SK-N-SH treated with all-trans-retinoic acid at 6 μM for 48 hours (cell line): ENCODE measurements around the gene LYRM4.

ENCODE experiments used
- ATAC-seq: fragments of 200-7000 bp; cut with Tn5 transposase; 3 replicates; pipeline ENCODE4 v1.9.1; 2020; ENCODE audit warnings: mild to moderate bottlenecking, moderate library complexity
- ARNTL ChIP-seq: fragments of 450-650 bp; formaldehyde crosslinking; IDR thresholded peaks from 2 replicates; pipeline ENCODE4 v1.5.0; 2020; ENCODE audit warnings: low read depth, mild to moderate bottlenecking, moderate library complexity, borderline replicate concordance
- CREB5 ChIP-seq: fragments of 250-450 bp; sonication (Bioruptor Pico); IDR thresholded peaks from 2 replicates; pipeline ENCODE4 v1.5.1; 2020; ENCODE audit warnings: low read depth, mild to moderate bottlenecking, moderate library complexity
- CSDC2 ChIP-seq: fragments of 250-450 bp; sonication (Bioruptor Pico); IDR thresholded peaks from 2 replicates; pipeline ENCODE4 v1.5.0; 2020; ENCODE audit warnings: mild to moderate bottlenecking, moderate library complexity
- CSRNP3 ChIP-seq: fragments of 250-450 bp; sonication (Bioruptor Pico); IDR thresholded peaks from 2 replicates; pipeline ENCODE4 v1.5.1; 2021; ENCODE audit warnings: mild to moderate bottlenecking, moderate library complexity
- ESRRG ChIP-seq: fragments of 250-450 bp; sonication (Bioruptor Pico); IDR thresholded peaks from 2 replicates; pipeline ENCODE4 v1.6.1; 2021; ENCODE audit warnings: mild to moderate bottlenecking
- GLIS3 ChIP-seq: fragments of 250-450 bp; sonication (Bioruptor Pico); IDR thresholded peaks from 2 replicates; pipeline ENCODE4 v1.5.0; 2020; ENCODE audit warnings: mild to moderate bottlenecking, moderate library complexity
- ISL1 ChIP-seq: fragments of 250-450 bp; sonication (Bioruptor Pico); IDR thresholded peaks from 2 replicates; pipeline ENCODE4 v2.1.2; 2022; ENCODE audit warnings: mild to moderate bottlenecking, moderate library complexity
- OSR1 ChIP-seq: fragments of 250-450 bp; sonication (Bioruptor Pico); IDR thresholded peaks from 2 replicates; pipeline ENCODE4 v1.8.0; 2022; ENCODE audit warnings: moderate library complexity, mild to moderate bottlenecking, inconsistent platforms
- PATZ1 ChIP-seq: fragments of 250-450 bp; sonication (Bioruptor Pico); IDR thresholded peaks from 2 replicates; pipeline ENCODE4 v1.8.0; 2020; ENCODE audit warnings: mild to moderate bottlenecking, moderate library complexity, borderline replicate concordance
- POU6F1 ChIP-seq: fragments of 250-450 bp; sonication (Bioruptor Pico); IDR thresholded peaks from 2 replicates; pipeline ENCODE4 v1.8.0; 2021; ENCODE audit warnings: low read depth, mild to moderate bottlenecking, moderate library complexity, borderline replicate concordance
- PPARA ChIP-seq: fragments of 250-450 bp; sonication (Bioruptor Pico); IDR thresholded peaks from 2 replicates; pipeline ENCODE4 v1.5.0; 2020; ENCODE audit warnings: mild to moderate bottlenecking, borderline replicate concordance
- RARB ChIP-seq: fragments of 250-450 bp; sonication (Bioruptor Pico); IDR thresholded peaks from 2 replicates; pipeline ENCODE4 v1.8.0; 2021; ENCODE audit warnings: mild to moderate bottlenecking, moderate library complexity
- SNAI2 ChIP-seq: fragments of 250-450 bp; sonication (Bioruptor Pico); IDR thresholded peaks from 2 replicates; pipeline ENCODE4 v1.5.0; 2020; ENCODE audit warnings: mild to moderate bottlenecking, moderate library complexity
- TCF4 ChIP-seq: fragments of 250-450 bp; sonication (Bioruptor Pico); IDR thresholded peaks from 2 replicates; pipeline ENCODE4 v1.8.0; 2021; ENCODE audit warnings: mild to moderate bottlenecking, moderate library complexity, borderline replicate concordance
- TOX ChIP-seq: fragments of 250-450 bp; sonication (Bioruptor Pico); IDR thresholded peaks from 2 replicates; pipeline ENCODE4 v1.8.0; 2021; ENCODE audit warnings: mild to moderate bottlenecking, moderate library complexity, borderline replicate concordance
- TSHZ2 ChIP-seq: fragments of 250-450 bp; sonication (Bioruptor Pico); IDR thresholded peaks from 2 replicates; pipeline ENCODE4 v1.5.0; 2020; ENCODE audit warnings: mild to moderate bottlenecking, moderate library complexity
- ZFP3 ChIP-seq: fragments of 250-450 bp; sonication (Bioruptor Pico); IDR thresholded peaks from 2 replicates; pipeline ENCODE4 v1.5.0; 2020; ENCODE audit warnings: mild to moderate bottlenecking, moderate library complexity
- ZFP30 ChIP-seq: fragments of 450-650 bp; formaldehyde crosslinking; IDR thresholded peaks from 2 replicates; pipeline ENCODE4 v1.5.0; 2022; ENCODE audit warnings: mild to moderate bottlenecking, moderate library complexity
- ZNF70 ChIP-seq: fragments of 450-650 bp; formaldehyde crosslinking; IDR thresholded peaks from 2 replicates; pipeline ENCODE4 v1.5.0; 2020; ENCODE audit warnings: mild to moderate bottlenecking, moderate library complexity
- ZNF8 ChIP-seq: fragments of 450-650 bp; formaldehyde crosslinking; IDR thresholded peaks from 2 replicates; pipeline ENCODE4 v1.5.0; 2020; ENCODE audit warnings: mild to moderate bottlenecking, moderate library complexity

The LYRM4 gene

GRCh38 chr6:5158180-5158579 is 102.6 kb downstream of the LYRM4 start:
- no peak for ATAC-seq
- TF ChIP-seq TCF4 (CRISPR knock-in tag) = no peak

GRCh38 chr6:5157621-5158138 is 103.1 kb downstream of the LYRM4 start:
- no peak for ATAC-seq
- no peak for TF ChIP-seq OSR1 (CRISPR knock-in tag)

GRCh38 chr6:5156627-5157026 is 104.1 kb downstream of the LYRM4 start:
- TF ChIP-seq RARB (CRISPR knock-in tag) = no peak
- no peak for TF ChIP-seq ZNF8 (CRISPR knock-in tag)
- no peak for TF ChIP-seq ISL1 (CRISPR knock-in tag)
- TF ChIP-seq TOX (CRISPR knock-in tag) = no peak
- no peak for TF ChIP-seq TSHZ2 (CRISPR knock-in tag)
- TF ChIP-seq CREB5 (CRISPR knock-in tag) = no peak
- TF ChIP-seq GLIS3 (CRISPR knock-in tag) = no peak
- no peak for TF ChIP-seq CSDC2 (CRISPR knock-in tag)
- no peak for TF ChIP-seq SNAI2 (CRISPR knock-in tag)
- no peak for TF ChIP-seq ESRRG (CRISPR knock-in tag)
- no peak for TF ChIP-seq PPARA (CRISPR knock-in tag)
- ATAC-seq = no peak

GRCh38 chr6:5155906-5156305 is 104.8 kb downstream of the LYRM4 start:
- no peak for ATAC-seq
- TF ChIP-seq ARNTL = no peak
- TF ChIP-seq TCF4 (CRISPR knock-in tag) = no peak
- TF ChIP-seq ZNF8 (CRISPR knock-in tag) = no peak
- no peak for TF ChIP-seq ESRRG (CRISPR knock-in tag)
- no peak for TF ChIP-seq POU6F1 (CRISPR knock-in tag)
- no peak for TF ChIP-seq ZFP3 (CRISPR knock-in tag)
- TF ChIP-seq PATZ1 = no peak
- TF ChIP-seq CSRNP3 = no peak
- TF ChIP-seq ZNF70 (CRISPR knock-in tag) = no peak
- no peak for TF ChIP-seq TOX (CRISPR knock-in tag)
- no peak for TF ChIP-seq SNAI2 (CRISPR knock-in tag)
- no peak for TF ChIP-seq RARB (CRISPR knock-in tag)
- TF ChIP-seq PPARA (CRISPR knock-in tag) = no peak
- no peak for TF ChIP-seq CSDC2 (CRISPR knock-in tag)
- no peak for TF ChIP-seq ZFP30 (CRISPR knock-in tag)
- TF ChIP-seq ISL1 (CRISPR knock-in tag) = no peak
- TF ChIP-seq OSR1 (CRISPR knock-in tag) = no peak
